Stomach (tissue), 9 donors: ENCODE data around the gene DOCK11. TPM values are rescaled to one million over a fixed set of nuclear protein-coding genes. Genes with fewer than 3 reads are reported as not detected.
A peak's percentile ranks its signal among the peaks of the same experiment; 100 is the strongest.

Source experiments
- DNase-seq, 2 donors: peaks; one replicate each; pipeline versions ENCODE4 v3.0.0 to v3.0.0-alpha.2; 2013 to 2019
- H3K27ac ChIP-seq, 5 donors: fragments of 200-600 bp in 4 of 5; sonication (generic) in 4 of 5; one replicate each; pipeline ENCODE4 v1.5.1; 2013 to 2019; ENCODE audit warnings: mild to moderate bottlenecking in 1 of 5, moderate library complexity in 1 of 5
- H3K27me3 ChIP-seq, 3 donors: fragments of 200-600 bp; sonication (generic); one replicate each; pipeline ENCODE4 v1.5.1; 2017 to 2019; ENCODE audit warnings: mixed run types in 1 of 3
- H3K36me3 ChIP-seq, 4 donors: fragments of 200-600 bp; sonication (generic); 1 replicate in 3 of 4; 2 replicates in 1 of 4; pipeline ENCODE4 v1.5.1; 2016 to 2019
- H3K4me1 ChIP-seq, 4 donors: fragments of 200-600 bp; sonication (generic); one replicate each; pipeline ENCODE4 v1.5.1; 2016 to 2019
- H3K4me3 ChIP-seq, 4 donors: fragments of 200-600 bp; sonication (generic) in 3 of 4; one replicate each; pipeline ENCODE4 v1.5.1; 2016 to 2019; ENCODE audit warnings: mild to moderate bottlenecking in 1 of 4
- H3K9me3 ChIP-seq, 4 donors: fragments of 200-600 bp; sonication (generic); one replicate each; pipeline ENCODE4 v1.5.1; 2016 to 2019
- EP300 ChIP-seq: sonication (generic); formaldehyde crosslinking; IDR thresholded peaks from one replicate; pipeline ENCODE4 v1.6.1; 2017; ENCODE audit warnings: antibody characterized with exemption
- POLR2A ChIP-seq, 4 donors: fragments of 450-650 bp; IDR thresholded peaks; one replicate each; pipeline ENCODE4 v1.6.1; 2016; ENCODE audit warnings: antibody characterized with exemption in 4 of 4, control low read depth in 2 of 4, mild to moderate bottlenecking in 1 of 4, moderate library complexity in 1 of 4
- POLR2AphosphoS5 ChIP-seq, 3 donors: sonication (generic); formaldehyde crosslinking; IDR thresholded peaks; one replicate each; pipeline ENCODE4 v1.6.1; 2016; ENCODE audit warnings: antibody characterized with exemption in 3 of 3
- WGBS, 5 donors: extraction: QIAGEN DNeasy Blood & Tissue Kit in 3 of 5; methylation state at CpG; one replicate each; pipeline versions ENCODE4 v1.1.5 to v1.1.7; 2013 to 2018; 5-methylcytosine and 5-hydroxymethylcytosine counted together
- intact Hi-C: fragments of 100-400 bp; cut with DNase I; formaldehyde crosslinking; loops from one replicate; pipeline ENCODE4 v1.15.1; 2023; ENCODE audit warnings: low total_unique reads
- polyA plus RNA-seq, 3 donors: library from polyadenylated mRNA; stranded (reverse); fragments of 200-250 nt; gene quantifications; one replicate each; pipeline ENCODE4 v1.2.3, GENCODE V29; 2013
- total RNA-seq, 5 donors: library from RNA; depleted of rRNA; stranded (reverse); fragments of >200 nt; gene quantifications; one replicate each; pipeline versions ENCODE4 v1.1.0 to v1.2.3, GENCODE V29; 2014 to 2016
- TF ChIP-seq, protein P1 (sequence below), 7 experiments: fragments of 450-650 bp in 4 of 7; fragments of 200-600 bp in 3 of 7; sonication (generic) in 3 of 7; IDR thresholded peaks; one replicate each; pipeline ENCODE4 v1.5.1; 2016 to 2019; ENCODE audit warnings: antibody characterized with exemption in 7 of 7, control low read depth in 2 of 7, mild to moderate bottlenecking in 1 of 7
- donor health status: healthy with polysubstance abuse.
- donor health status: Bipolar disorder and iron deficiency.
- donor health status: healthy.

Gene DOCK11
- total and polyA plus RNA-seq, 8 donors: 3.5 to 34.0 (median 6.2) TPM

DNA sequence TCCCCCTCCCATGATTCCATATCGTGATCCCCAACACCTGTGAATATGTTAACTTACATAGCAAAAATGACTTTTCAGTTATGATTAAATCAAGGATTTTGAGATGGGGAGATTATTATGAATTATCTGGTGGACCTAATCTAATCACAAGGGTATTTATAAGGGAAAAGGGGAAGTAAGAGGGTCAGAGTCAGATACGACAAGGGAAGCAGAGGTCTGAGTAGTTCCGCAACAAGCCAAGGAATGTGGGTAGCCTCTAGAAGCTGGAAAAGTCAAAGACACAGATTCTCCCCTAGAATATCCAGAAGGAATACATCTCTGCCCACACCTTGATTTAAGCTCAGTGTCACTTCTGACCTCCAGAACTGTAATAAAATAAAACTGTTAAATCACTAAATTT, 230.8 kb downstream of the DOCK11 start:
- H3K4me1 ChIP-seq: peaks cover 4 to 48% (median 31%) of the 10 kb centered on the region in 4 donors
- no peak for DNase-seq
- TF ChIP-seq EP300 (no peak), POLR2A (IDR thresholded peaks at IDR 0.05) (no peak), POLR2AphosphoS5 (IDR thresholded peaks at IDR 0.05) (no peak)
- TF ChIP-seq, protein P1, sequence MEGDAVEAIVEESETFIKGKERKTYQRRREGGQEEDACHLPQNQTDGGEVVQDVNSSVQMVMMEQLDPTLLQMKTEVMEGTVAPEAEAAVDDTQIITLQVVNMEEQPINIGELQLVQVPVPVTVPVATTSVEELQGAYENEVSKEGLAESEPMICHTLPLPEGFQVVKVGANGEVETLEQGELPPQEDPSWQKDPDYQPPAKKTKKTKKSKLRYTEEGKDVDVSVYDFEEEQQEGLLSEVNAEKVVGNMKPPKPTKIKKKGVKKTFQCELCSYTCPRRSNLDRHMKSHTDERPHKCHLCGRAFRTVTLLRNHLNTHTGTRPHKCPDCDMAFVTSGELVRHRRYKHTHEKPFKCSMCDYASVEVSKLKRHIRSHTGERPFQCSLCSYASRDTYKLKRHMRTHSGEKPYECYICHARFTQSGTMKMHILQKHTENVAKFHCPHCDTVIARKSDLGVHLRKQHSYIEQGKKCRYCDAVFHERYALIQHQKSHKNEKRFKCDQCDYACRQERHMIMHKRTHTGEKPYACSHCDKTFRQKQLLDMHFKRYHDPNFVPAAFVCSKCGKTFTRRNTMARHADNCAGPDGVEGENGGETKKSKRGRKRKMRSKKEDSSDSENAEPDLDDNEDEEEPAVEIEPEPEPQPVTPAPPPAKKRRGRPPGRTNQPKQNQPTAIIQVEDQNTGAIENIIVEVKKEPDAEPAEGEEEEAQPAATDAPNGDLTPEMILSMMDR (IDR thresholded peaks at IDR 0.05): no peak
- intact Hi-C loops: no loop called here
- H3K4me3 ChIP-seq: peak overlapping the region in 1 of 4 donors; percentile 59
- 53 to 85% (median 59%) methylated on average over 3 of the region's 3 CpGs for WGBS, 5 donors
- H3K27me3 ChIP-seq: no peaks in the 10 kb centered on the region
- H3K9me3 ChIP-seq: no peaks in the 10 kb centered on the region
- H3K36me3 ChIP-seq: no peaks in the 10 kb centered on the region
- peak overlapping the region; percentile 53 to 99 (median 90) for H3K27ac ChIP-seq

DNA sequence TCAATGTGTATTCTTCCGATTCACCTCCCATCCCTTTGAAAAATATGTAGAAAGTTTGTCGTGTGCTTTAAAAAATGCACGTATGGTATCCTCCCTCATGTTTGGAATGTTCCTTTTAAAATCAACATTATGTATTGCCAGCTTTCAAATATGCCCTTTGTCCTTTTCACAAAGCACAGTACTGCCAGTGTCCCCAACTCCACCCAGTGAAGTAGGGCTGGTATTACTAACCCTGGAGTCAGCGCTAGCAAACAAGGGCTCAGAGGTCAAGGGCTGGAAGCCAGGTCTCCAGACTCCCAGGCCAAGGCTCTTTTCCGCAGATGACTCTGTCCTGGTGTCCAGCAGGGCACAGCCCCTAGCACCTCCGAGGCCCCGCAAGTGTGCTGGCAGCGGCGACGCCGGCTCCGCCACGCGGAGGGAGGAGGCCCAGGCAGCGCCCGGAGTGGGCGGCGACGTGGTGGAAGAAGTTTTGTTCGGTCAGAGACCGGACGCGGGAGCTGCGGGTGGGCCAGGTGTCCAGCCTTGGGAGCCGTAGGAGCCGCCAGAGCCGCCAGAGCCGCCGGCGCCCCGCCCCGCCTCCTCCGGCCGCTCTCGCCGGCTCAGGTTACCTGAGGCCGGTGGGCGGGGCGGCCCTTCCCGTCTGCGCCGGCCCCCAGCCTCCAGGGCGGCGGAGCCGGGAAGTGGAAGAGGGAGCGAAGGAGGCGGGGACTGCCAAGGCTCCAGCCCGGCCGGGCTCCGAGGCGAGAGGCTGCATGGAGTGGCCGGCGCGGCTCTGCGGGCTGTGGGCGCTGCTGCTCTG, 231.5 kb downstream of the DOCK11 start, which contains the start of gene IL13RA1:
TSS of gene IL13RA1 (plus strand) at position 720 of the 799 bp plus-strand sequence. CDS start at position 753, 33 bp downstream.
- intact Hi-C loops: no loop called here
- WGBS, 5 donors: 1 to 35% (median 25%) methylated on average over 3 to 53 of the region's 56 CpGs

DNA sequence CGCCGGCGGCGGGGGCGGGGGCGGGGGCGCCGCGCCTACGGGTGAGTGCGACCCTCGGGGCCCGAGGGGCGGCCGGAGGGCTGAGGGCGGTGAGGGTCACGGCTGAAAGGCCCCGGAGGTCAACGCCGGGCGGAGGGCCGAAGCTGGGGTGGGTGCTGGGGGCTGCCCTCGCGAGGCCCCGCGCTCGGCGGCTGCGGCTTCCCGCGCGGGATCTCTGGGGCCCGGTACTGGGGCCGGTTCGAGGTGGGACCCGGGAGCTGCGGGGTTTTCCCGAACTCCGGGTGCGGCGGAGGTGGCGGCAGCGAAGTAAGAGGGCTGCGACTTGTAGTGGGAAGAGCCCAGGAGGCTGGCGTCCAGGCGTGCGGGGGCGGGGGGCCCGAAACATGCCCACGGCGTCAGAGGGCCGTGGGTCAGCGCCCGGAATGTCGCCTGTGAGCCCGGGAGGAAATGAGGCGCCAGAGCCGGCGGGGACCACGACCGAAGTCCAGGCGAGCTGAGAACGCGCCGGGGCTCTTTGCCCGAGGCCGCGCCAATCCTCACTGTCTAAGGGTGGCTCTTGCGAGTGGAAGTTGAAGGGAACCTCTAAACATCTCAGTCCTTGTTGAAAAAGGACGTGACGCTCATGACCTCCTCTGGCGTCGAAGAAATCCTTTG, 232.2 kb downstream of the DOCK11 start:
- intact Hi-C loops: no loop called here
- WGBS, 5 donors: 0 to 42% (median 21%) methylated on average over 30 to 70 of the region's 73 CpGs; no CpG with 5 or more reads in 1 of the 5 donors
- TF ChIP-seq POLR2A (IDR thresholded peaks at IDR 0.05) (no peak), EP300 (no peak), POLR2AphosphoS5 (IDR thresholded peaks at IDR 0.05) (peak in 2 of 3 donors; percentile 9 to 44)
- TF ChIP-seq, protein P1 (IDR thresholded peaks at IDR 0.05): no peak

More for the DNA sequence above, 231.5 kb downstream of the DOCK11 start, which contains the start of gene IL13RA1:
- no peaks in the 10 kb centered on the region for H3K27me3 ChIP-seq
- no peaks in the 10 kb centered on the region for H3K36me3 ChIP-seq
- peak within 1 kb of the TSS; percentile 87 to 99 (median 93) for H3K27ac ChIP-seq
- TF ChIP-seq, protein P1 (IDR thresholded peaks at IDR 0.05): no peak
- peak; percentile 2 to 88 (median 76) for TF ChIP-seq POLR2AphosphoS5 (IDR thresholded peaks at IDR 0.05)
- no peak for TF ChIP-seq POLR2A (IDR thresholded peaks at IDR 0.05)
- no peak for TF ChIP-seq EP300
- no peaks in the 10 kb centered on the region for H3K9me3 ChIP-seq
- H3K4me3 ChIP-seq: peak within 1 kb of the TSS; percentile 48 to 74 (median 58)
- peaks cover 4 to 48% (median 31%) of the 10 kb centered on the region in 4 donors for H3K4me1 ChIP-seq
- peak; percentile 86 to 94 for DNase-seq

DNA sequence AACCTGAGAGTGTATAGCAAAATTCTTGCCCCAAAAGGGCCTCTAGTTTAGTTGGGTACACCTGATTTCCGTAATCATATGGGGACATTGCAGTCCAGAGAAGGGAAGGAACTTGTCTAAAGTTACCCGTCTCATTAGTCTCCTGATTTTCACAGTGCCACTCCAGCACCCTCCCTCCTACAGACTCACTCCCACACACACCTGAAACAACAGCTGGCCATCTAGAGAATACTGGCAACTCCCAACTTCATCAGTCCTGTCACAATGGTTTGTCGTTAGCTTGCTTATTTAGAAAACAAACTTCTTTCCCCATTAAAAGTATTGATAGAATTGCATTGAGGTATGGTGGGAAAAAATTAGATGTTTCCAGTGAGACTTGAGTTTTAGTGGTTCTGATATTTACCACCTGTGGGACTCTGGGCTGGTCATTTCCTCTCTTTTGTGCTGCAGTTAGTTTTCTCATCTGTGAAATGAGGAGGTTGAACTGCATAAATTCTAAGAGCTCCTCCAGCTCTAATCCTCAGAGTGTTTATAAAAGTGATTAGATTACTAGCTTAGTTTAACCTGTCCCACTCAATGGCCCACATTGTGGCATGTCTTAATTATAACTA, 233.5 kb downstream of the DOCK11 start:
- H3K9me3 ChIP-seq: peaks cover 0 to 5% (median 3%) of the 10 kb centered on the region in 4 donors
- H3K27me3 ChIP-seq: no peaks in the 10 kb centered on the region
- no peaks in the 10 kb centered on the region for H3K36me3 ChIP-seq
- 32 to 78% (median 48%) methylated on average over 3 of the region's 3 CpGs for WGBS, 5 donors
- peak overlapping the region in 4 of 5 donors; percentile 87 to 99 (median 92) for H3K27ac ChIP-seq
- H3K4me1 ChIP-seq: peaks cover 4 to 45% (median 29%) of the 10 kb centered on the region in 4 donors
- TF ChIP-seq EP300 (no peak), POLR2AphosphoS5 (IDR thresholded peaks at IDR 0.05) (no peak), POLR2A (IDR thresholded peaks at IDR 0.05) (no peak)
- TF ChIP-seq, protein P1 (IDR thresholded peaks at IDR 0.05): no peak
- no peak for DNase-seq
- intact Hi-C loops: no loop called here
- H3K4me3 ChIP-seq: peak overlapping the region; percentile 48 to 74 (median 58)

More for the DNA sequence above, 232.2 kb downstream of the DOCK11 start:
- DNase-seq: peak; percentile 43 to 66
- Histone ChIP-seq H3K27me3 (no peaks in the 10 kb centered on the region), H3K4me3 (peak overlapping the region; percentile 48 to 74 (median 58)), H3K4me1 (peaks cover 4 to 48% (median 31%) of the 10 kb centered on the region in 4 donors), H3K27ac (peak overlapping the region; percentile 87 to 99 (median 93)), H3K36me3 (no peaks in the 10 kb centered on the region), H3K9me3 (peaks cover 0 to 3% (median 0%) of the 10 kb centered on the region in 4 donors)
